ENCODE measurements around the gene FREY1. TPM values are rescaled to one million over a fixed set of nuclear protein-coding genes. Genes with fewer than 3 reads are reported as not detected.
A peak's percentile ranks its signal among the peaks of the same experiment; 100 is the strongest.
"Not testable (repeated sequence)": the region's sequence is repeated elsewhere in the genome, so short reads cannot be mapped to it uniquely, and the experiment has no call there.

Gene FREY1
- total RNA-seq, 1 donor from 2014 or later = 1.1 TPM

GRCh38 chr11:45902452-45903380 lies 4.4 kb downstream of the FREY1 start:
- Mint-ChIP-seq H3K4me3 (ENCODE audit: unreplicated experiment) (no peak overlapping the region), H3K9me3 (ENCODE audit: unreplicated experiment) (no peaks in the 10 kb centered on the region)

GRCh38 chr11:45901626-45902025 lies 5.4 kb downstream of the FREY1 start:
- peaks cover 7% of the 10 kb centered on the region for H3K4me1 Mint-ChIP-seq (ENCODE audit: unreplicated experiment)
- no peak overlapping the region for H3K27ac Mint-ChIP-seq (ENCODE audit: unreplicated experiment)
- H3K27me3 Mint-ChIP-seq (ENCODE audit: unreplicated experiment) = peaks cover 37% of the 10 kb centered on the region
- no peaks in the 10 kb centered on the region for H3K9me3 Mint-ChIP-seq (ENCODE audit: unreplicated experiment)
- H3K4me3 Mint-ChIP-seq (ENCODE audit: unreplicated experiment) = no peak overlapping the region
- no peak for DNase-seq (ENCODE audit: low spot score)
- no peaks in the 10 kb centered on the region for H3K36me3 Mint-ChIP-seq (ENCODE audit: low read depth, unreplicated experiment)
- TF ChIP-seq, protein P1, sequence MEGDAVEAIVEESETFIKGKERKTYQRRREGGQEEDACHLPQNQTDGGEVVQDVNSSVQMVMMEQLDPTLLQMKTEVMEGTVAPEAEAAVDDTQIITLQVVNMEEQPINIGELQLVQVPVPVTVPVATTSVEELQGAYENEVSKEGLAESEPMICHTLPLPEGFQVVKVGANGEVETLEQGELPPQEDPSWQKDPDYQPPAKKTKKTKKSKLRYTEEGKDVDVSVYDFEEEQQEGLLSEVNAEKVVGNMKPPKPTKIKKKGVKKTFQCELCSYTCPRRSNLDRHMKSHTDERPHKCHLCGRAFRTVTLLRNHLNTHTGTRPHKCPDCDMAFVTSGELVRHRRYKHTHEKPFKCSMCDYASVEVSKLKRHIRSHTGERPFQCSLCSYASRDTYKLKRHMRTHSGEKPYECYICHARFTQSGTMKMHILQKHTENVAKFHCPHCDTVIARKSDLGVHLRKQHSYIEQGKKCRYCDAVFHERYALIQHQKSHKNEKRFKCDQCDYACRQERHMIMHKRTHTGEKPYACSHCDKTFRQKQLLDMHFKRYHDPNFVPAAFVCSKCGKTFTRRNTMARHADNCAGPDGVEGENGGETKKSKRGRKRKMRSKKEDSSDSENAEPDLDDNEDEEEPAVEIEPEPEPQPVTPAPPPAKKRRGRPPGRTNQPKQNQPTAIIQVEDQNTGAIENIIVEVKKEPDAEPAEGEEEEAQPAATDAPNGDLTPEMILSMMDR (IDR thresholded peaks at IDR 0.05; ENCODE audit: unreplicated experiment) = no peak

More at GRCh38 chr11:45902452-45903380, 4.4 kb downstream of the FREY1 start:
- TF ChIP-seq, protein P1 (IDR thresholded peaks at IDR 0.05; ENCODE audit: unreplicated experiment) = no peak
- no peak for DNase-seq (ENCODE audit: low spot score)
- Mint-ChIP-seq H3K27me3 (ENCODE audit: unreplicated experiment) (peaks cover 36% of the 10 kb centered on the region), H3K4me1 (ENCODE audit: unreplicated experiment) (peaks cover 7% of the 10 kb centered on the region), H3K36me3 (ENCODE audit: low read depth, unreplicated experiment) (no peaks in the 10 kb centered on the region), H3K27ac (ENCODE audit: unreplicated experiment) (no peak overlapping the region)

GRCh38 chr11:45900916-45901617 lies 6.0 kb downstream of the FREY1 start:
- Mint-ChIP-seq H3K36me3 (ENCODE audit: low read depth, unreplicated experiment) (no peaks in the 10 kb centered on the region), H3K27ac (ENCODE audit: unreplicated experiment) (peak overlapping the region; percentile 74), H3K9me3 (ENCODE audit: unreplicated experiment) (no peaks in the 10 kb centered on the region), H3K4me1 (ENCODE audit: unreplicated experiment) (peaks cover 3% of the 10 kb centered on the region), H3K4me3 (ENCODE audit: unreplicated experiment) (peak overlapping the region; percentile 85), H3K27me3 (ENCODE audit: unreplicated experiment) (peaks cover 34% of the 10 kb centered on the region)
- DNase-seq (ENCODE audit: low spot score) = no peak
- TF ChIP-seq, protein P1 (IDR thresholded peaks at IDR 0.05; ENCODE audit: unreplicated experiment) = no peak

DNA sequence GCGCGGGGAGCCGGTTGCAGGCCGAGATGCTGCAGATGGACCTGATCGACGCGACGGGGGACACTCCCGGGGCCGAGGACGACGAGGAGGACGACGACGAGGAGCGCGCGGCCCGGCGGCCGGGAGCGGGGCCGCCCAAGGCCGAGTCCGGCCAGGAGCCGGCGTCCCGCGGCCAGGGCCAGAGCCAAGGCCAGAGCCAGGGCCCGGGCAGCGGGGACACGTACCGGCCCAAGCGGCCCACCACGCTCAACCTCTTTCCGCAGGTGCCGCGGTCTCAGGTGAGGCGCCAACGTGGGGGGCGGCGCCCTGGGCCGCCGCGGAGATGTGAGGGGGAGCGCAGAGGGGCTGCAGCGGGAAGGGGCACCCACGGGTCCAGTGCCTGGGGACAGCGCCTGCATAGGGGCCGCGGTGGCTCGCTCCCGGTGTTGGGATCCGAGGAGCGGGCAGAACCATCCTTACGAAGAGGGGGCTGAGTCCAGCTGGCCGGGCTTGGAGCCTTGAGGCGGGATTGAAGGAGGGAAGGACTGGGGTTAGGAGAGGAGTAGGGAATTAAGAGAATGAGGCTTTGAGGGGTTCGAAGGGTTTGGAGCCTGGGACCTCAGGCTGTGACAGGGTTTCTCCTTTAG lies 6.8 kb downstream of the FREY1 start:
- not testable (repeated sequence) for H3K36me3 Mint-ChIP-seq (ENCODE audit: low read depth, unreplicated experiment); H3K4me1 Mint-ChIP-seq (ENCODE audit: unreplicated experiment); DNase-seq (ENCODE audit: low spot score); H3K9me3 Mint-ChIP-seq (ENCODE audit: unreplicated experiment)
- Mint-ChIP-seq H3K4me3 (ENCODE audit: unreplicated experiment) (peak overlapping the region; percentile 85), H3K27ac (ENCODE audit: unreplicated experiment) (peak overlapping the region; percentile 74), H3K27me3 (ENCODE audit: unreplicated experiment) (peaks cover 34% of the 10 kb centered on the region)

DNA sequence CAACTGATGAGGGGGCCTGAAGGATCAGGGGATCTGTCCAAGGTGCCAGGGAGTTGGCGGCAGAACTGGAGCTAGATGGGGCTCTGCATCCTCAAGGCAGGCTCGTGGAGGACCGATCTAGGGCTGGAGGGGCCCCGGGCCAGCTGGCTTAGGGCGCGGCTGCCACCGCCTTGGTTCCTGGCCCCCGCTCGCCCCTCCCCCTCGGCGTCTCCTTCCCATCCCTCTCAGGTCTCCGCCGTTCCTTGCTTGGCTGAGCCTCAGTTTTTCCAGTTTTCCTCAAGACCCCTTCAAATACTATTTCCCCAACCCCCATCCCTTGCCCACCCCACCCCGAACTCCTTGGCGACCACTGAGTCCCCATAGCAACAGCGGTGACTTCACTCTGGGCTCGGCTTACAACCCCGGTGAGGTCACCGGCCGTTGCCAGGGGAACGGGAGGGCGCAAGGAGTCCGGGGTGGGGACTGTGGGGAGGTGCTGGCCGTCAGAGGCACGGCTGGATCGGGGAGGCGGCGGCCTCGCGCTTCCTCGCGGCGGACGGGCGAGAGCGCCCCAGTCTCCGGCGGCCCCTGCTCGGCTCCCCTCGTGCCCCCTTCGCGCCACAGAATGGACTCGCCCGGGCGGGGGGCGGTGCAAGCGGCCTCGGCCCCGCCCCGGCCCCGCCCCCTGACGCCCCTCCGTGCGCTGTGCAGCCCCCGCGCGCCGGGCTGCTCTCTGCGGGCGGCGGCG lies 7.5 kb downstream of the FREY1 start:
- peak; percentile 75 for DNase-seq (ENCODE audit: low spot score)
- Mint-ChIP-seq H3K4me3 (ENCODE audit: unreplicated experiment) (no peak overlapping the region), H3K27me3 (ENCODE audit: unreplicated experiment) (peaks cover 36% of the 10 kb centered on the region), H3K4me1 (ENCODE audit: unreplicated experiment) (peaks cover 3% of the 10 kb centered on the region), H3K9me3 (ENCODE audit: unreplicated experiment) (no peaks in the 10 kb centered on the region), H3K27ac (ENCODE audit: unreplicated experiment) (peak overlapping the region; percentile 61), H3K36me3 (ENCODE audit: low read depth, unreplicated experiment) (no peaks in the 10 kb centered on the region)
- TF ChIP-seq, protein P1 (IDR thresholded peaks at IDR 0.05; ENCODE audit: unreplicated experiment) = no peak

Measured in endothelial cell (in vitro differentiated cells).